GM19467 (cell line): ENCODE measurements around the gene CDH23.
A peak's percentile ranks its signal among the peaks of the same experiment; 100 is the strongest.

Experiments
- ATAC-seq: cut with Tn5 transposase; IDR thresholded peaks from one replicate; pipeline ENCODE4 v1.9.1; 2021; ENCODE audit warnings: mild to moderate bottlenecking, moderate library complexity; ENCODE audit not compliant: unreplicated experiment

CDH23 gene

DNA sequence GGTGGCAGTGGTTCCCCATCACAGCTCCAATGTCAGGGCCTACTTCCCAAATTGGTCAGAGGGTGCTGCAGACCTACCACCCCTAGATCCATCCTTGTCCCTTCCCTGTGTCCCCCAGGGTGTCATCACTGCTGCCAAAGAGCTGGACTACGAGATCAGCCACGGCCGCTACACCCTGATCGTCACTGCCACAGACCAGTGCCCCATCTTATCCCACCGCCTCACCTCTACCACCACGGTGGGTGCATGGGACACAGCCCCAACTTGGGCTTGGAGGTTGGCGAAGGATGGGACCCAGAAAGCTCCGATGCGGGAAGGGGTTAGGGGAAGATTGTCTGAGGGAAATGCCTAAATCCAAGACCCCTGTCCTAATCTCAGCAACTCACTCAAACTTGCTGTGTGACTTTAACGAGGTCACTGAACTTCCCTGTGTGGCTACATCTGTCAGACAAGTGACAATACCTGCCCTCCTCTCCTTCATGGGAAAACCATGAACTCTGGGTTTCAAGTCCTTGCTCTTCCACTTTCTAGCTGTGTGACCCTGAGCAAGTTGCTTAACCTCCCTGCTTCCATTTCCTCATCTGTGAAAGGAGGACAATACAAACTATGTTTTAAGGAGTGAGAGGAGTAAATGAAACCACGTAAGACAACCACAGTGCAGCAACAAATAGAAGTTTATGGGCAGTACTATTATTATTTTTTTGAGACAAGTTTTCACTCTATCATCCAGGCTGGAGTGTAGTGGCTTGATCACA lies 381.5 kb downstream of the CDH23 start:
- ATAC-seq, result no peak

DNA sequence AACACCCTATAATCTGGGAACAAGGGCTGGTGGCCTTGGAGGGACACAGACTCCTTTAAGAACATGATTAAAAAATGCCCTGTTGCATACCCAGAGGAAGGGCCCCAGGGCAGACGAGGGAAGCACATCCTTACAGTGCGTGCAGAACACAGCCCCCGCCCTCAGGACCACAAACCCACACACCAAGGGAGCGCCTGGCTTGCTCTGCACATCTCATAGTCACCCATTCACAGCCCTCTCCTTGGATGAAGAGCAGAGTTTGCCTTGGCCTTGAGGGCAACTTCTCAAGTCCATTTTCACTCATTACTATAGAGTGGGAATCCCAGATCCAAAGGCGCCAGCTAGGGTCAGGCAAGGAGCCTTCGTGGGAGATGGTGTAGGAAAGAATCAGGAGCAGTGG lies 382.9 kb downstream of the CDH23 start:
- no peak for ATAC-seq

DNA sequence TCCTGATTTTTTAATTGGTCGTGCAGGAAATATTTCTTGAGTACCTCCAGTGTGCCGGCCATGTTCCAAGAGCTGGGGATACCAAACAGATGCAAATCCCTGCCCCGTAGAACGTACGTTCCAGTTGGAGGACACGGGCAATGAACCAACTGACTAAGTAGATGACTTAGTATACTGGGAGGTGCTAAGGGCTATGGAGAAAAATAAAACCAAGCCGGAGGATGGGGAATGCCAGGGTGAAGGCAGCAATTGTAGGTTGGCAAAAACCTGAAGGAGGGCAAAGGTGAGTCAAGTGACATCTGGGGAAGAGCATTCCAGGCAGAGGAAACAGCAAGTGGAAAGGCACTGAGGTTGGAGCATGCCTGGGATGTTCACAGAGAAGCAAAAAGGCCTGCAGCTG lies 383.4 kb downstream of the CDH23 start:
- ATAC-seq, result no peak

DNA sequence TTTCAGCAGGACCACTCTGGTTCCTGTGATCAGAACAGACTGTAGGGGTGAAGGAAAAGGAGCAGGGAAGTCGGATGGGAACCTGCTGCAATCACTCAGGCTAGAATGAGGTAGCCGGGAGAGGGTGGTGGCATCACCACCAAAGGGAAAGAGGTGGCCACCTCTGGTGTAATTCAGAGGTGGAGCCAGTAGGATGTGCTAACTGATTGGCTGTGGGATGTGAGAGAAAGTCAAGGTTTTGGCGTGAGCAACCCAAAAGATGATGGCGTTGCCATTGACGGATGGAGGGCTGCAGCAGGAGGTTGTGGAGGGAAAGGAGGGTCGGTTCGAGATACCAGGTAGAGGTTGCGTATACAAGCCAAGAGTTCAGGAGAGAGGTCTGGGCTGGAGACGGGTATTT lies 384.0 kb downstream of the CDH23 start:
- no peak for ATAC-seq

DNA sequence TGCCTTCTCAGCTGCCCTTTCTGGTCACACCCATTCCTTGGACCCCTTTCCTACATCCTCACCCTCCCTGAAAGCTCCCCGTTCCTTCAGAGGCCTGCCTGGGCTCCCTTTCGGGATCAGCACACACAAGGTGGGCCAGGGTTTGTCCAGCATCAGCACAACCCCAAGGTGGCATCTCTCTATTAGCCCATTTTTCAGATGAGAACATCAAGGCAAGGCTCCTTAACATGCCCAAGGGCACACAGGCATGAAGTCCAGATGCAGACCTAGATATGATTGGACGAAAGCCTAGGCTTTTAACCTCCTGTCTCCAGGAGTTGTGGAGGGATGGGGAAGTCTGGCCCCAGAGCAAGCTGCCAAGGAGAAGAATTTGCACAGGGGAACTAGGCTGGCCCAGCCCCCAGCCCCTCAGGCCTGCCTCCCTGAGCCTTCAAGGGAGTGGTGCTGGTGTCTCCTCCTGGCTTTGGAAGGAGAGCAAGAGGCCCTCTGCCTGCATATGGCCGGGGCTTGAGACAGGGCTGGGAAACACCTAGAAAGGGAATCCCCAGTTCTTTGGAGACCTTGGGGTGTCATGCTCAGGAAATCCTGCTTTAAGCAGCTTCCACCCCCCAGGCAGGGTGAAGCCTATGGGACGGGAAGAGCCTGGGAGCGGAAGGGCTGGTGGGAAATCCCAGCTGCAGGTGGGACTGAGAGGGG lies 385.6 kb downstream of the CDH23 start:
- ATAC-seq, result no peak

DNA sequence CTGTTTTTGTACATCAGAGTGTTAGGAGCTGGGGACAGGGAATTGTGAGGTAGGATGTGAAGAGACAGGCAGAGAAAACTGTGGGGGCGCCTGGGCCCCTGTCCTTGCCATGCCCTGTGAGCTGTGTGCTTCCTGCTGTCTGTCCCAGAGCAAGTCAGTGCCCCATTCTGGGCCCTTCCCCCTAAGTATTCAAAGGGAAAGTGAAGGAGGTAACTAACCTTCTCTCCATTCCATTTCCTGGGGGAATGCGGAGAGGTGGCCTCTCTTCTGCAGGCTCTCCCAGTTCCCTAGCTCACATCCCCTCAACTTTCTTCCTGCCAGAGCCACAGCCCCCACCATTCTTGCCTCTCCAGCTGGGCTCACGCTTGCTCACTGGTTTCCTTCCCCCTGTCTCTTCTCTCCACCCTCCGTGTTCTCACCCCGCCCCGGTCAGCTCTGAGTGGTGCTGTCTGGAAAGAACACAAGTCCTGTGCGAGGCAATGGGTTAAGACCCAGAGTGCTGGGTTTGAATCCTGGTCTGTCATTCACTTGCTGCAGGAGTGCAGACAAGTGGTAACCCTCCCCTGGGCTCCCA lies 386.3 kb downstream of the CDH23 start:
- no peak for ATAC-seq

DNA sequence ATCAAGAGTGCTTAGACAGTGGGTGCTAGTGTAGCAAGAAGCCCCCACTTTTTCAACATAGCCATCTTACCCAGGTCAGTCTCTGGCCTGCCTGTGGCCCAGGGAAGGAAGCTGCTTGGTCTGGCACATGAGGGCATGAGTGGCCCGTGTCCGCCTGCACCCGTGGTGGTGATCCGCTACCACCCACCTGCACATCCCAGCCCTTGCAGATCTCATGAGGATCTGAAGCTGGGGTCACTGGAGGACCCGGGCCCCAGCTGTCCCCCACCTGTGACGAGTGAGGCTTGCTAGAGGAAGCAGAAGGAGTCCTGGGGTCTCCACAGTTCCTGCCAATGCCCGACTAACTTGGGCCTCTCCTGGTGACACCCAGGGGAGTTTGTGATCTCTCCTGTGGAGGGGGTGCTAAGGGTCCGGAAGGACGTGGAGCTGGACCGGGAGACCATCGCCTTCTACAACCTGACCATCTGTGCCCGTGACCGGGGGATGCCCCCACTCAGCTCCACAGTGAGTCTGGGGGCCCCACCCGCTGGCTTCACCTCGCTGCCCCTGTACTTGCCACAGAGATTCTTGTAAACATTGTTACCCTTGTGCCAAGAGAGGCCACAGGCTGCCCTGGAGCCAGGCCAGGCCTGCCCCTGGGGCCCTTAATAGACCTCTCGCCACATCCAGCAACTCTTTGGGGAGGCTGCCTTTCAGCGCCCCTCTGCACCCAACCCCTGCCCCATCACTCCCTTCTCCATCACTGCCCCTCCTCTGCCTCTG lies 387.4 kb downstream of the CDH23 start:
- ATAC-seq, result no peak

DNA sequence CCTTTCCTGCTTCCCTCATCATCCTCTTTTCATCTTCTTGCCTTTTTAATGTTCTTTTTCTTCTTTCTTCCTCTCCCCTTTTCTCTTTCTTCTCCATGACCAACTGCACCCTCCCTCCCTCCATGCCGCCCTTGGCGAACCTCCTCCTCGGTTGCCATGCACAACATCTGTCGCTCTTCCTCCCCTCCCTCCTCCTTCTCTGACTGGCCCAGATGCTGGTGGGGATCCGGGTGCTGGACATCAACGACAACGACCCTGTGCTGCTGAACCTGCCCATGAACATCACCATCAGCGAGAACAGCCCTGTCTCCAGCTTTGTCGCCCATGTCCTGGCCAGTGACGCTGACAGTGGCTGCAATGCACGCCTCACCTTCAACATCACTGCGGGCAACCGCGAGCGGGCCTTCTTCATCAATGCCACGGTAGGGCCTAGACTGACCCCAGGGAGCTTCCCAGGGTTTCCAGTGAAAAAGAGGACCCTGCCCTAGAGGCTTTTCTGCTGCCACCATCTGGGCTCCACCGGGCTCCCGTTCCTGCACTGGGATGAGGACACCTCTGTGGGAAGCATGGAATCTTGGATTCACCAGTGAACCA lies 388.1 kb downstream of the CDH23 start:
- no peak for ATAC-seq

DNA sequence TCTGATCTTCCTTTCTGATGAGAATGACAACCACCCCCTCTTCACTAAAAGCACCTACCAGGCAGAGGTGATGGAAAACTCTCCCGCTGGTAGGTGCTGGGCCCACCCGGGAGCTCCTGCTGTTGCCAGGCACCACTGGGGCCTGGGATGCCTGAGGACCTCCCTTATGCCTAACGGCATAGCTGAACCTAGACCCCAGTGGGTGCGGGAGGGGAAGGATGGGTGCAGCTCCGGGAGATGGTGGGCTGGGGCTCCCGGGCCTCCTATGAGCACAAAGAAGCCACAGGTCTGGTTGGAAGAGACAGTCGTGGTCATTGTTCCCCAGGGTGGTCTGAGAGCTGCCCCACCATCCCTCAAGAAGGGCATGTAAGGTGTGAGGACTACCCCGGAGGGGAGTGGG lies 392.2 kb downstream of the CDH23 start:
- ATAC-seq, result no peak

DNA sequence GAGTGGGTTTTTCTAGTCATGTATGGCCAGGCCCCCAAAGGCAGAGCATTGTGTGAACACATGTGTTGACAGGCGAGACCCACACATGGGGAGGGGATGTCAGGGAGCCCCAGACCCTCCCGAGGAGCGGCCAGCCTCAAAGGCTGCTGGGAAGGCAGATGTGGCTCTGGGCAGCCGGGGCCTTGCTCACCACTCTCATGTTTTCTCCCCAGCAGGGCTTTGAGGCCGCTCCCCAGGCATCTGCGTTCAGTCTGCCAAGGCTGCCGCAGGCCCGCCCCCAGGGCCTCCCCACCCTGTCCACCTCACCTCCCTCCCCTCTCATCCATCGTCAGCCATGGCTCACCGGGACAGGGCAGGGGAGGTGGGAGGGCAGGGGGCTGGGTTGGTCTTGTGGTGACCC lies 393.2 kb downstream of the CDH23 start:
- ATAC-seq, result no peak

DNA sequence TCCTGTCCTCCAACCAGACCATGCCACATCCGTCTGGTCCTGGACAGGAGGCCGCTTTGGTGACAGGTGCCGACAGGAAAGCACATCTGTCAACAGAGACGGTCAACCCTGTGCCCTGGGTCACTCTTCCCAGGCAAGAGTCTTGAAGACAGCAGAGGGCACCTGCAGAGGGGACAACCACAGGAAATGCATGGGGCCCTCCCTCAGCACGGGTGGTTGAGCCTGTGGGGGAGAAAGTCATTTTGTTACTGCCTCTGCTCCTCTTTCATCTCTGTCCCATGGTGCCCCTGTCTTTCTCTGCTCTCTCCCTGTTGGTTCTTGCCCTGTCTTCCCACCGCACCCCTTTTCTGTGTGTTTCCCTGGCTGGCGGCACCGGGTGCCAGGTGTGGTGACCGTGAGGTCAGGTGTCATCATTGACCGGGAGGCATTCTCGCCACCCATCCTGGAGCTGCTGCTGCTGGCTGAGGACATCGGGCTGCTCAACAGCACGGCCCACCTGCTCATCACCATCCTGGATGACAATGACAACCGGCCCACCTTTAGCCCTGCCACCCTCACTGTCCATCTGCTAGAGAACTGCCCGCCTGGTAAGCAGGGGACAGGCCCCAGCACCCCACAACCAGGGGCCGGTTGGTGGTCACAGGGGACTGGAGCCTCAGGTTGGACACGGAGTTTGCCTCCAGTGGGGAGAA lies 394.2 kb downstream of the CDH23 start:
- ATAC-seq, result no peak

DNA sequence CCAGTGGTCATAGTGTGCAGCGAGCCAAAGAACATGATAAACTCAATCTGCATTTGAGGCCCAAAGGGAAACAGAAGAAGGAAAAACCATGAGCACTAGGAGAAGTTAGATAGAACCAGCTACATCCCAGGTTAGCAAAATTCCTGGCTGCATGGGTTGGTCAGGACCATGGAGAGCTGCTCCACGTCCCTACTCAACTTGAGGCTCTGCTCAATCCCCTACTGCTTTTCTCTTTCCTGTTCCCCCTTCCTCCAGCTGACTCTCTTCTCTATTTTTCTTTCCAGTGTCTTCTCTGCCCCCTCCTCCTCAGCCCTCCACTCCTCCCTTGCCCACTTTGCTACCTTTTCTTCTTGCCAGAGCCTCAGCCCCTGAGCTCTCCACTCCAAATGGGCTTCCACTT lies 398.5 kb downstream of the CDH23 start:
- no peak for ATAC-seq

DNA sequence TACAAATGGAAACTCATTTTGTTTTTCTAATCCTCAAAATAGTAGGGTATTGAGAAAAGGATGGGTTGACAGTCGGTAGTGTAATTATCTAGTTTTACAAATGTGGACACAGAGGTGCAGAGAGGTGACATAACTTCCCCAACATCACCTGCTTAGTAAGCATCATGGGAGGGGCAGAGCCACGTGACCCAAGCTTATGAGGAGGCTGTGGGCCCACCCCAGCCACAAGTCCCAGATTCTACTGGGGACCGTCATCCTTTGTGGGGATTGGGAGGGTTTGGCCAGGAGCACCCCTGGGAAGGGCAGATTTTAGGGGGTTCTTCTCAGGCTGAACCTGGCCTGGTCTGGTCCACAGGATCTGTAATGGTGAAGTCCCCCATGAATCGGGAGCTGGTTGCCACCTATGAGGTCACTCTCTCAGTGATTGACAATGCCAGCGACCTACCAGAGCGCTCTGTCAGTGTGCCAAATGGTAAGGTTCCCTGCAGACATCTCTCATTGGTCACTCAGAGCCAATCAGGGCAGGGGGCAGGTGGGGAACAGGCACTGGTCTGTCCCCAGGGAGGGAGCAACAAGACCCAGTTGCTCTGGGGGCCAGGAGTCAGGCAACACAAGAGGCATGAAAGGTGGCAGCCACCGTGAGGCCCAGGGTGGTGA lies 400.2 kb downstream of the CDH23 start:
- no peak for ATAC-seq

DNA sequence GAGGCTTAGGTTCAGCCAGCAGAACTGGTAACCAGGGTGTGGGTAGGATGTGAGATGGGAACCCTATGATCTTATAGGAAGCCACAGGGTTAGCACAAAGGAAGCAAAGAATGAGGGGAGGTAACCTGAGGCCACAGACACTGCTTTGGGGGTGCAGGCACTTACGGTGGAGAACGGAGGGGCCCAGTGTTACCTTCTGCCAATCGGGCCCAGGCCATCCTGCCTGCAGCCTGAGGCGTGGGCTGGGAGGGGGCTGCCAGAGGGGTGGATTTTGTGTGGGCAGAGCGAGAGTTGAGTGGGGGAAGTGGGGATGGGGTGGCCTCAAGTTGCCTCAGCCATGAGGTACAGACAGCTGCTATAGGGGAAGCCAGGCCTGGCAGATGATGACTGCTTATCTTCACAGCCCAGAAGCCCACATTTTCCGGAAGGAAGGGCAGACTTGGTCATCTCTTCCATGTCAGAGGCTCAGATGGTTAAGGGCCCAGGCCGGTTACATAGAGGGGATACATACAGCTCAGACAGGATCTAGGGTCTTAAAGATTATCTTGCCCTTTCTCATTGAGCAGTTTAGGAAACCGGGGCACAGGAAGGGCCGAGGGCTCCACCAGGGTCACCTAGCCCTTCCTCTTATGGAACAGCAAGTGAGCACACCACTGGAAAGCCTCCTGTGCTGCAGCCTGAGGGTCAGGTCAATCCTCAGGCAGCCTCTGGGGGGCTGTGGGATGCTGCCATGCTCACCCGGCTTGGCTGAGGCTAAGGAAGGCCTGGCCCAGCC lies 401.0 kb downstream of the CDH23 start:
- no peak for ATAC-seq

DNA sequence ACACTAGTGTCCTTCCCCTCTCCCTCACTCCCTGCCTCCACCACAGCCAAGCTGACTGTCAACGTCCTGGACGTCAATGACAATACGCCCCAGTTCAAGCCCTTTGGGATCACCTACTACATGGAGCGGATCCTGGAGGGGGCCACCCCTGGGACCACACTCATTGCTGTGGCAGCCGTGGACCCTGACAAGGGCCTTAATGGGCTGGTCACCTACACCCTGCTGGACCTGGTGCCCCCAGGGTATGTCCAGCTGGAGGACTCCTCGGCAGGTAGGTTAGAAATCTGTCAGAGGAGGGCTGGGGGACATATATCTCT lies 401.5 kb downstream of the CDH23 start:
- no peak for ATAC-seq

DNA sequence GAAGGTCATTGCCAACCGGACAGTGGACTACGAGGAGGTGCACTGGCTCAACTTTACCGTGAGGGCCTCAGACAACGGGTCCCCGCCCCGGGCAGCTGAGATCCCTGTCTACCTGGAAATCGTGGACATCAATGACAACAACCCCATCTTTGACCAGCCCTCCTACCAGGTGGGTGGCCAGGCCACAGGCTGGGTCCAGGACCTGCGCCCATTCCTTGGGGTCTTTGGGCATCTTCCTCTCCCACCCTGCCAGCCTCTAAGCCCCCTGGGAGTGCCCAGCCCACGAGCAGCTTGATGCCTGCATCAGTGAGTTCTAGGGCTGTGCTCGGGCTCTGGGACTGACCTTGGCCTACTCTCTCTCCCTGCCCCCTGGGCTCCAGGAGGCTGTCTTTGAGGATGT lies 402.4 kb downstream of the CDH23 start:
- ATAC-seq, result no peak

DNA sequence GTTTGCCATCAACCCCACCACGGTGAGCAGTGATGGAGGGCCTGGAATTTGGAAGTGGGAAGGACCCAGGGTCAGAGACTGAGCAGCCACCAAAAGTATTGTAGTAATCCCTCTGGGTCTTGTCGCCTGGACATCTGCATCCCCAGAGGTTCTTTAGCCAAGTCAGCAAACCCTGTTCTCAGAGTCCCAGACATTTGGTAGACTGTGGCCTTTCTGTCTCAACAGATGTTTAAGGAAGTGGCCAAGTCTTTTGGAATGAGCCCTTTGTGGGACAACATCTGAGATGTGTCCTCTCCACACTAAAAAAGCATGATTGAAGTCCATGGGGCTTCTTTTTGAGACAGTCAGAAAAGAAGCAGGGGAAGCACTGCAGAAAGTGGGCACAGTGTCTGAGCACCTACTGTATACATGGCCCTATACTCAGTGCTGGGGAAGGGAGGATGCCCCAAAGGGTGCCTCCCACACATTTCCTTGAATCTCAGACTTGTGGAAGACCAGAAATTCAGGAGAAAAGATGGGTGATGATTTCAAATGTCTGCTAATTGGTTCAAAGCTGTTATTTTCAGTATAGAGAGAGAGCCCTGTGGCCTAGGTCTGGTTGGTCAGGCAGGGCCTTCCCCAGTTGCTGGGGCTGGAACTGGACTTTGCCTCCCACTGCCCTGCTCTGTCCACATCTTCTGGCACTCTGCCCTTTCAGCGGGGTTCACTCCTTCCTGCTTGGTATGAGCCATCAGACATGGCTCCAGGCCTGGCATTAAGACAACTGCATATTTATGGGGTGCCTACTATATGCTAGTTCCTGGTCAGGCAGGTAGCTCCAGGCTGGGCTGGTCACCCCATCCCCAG lies 403.1 kb downstream of the CDH23 start:
- no peak for ATAC-seq

DNA sequence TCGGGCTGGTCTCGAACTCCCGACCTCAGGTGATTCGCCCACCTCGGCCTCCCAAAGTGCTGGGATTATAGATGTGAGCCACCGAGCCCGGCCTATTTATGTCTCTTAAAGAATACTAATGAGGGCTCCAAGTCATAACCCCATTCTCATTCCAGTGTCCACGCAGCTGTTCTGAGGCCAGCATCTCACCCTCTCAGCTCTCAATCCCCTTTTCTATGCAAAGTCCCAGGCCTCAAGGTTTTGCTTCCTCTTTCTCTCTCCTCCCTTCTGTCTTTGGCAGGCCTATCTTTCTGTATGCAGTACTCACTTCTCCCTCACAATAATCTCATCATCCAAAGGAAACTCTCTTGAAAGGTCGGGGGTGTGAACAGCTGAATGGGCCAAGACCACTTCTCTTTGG lies 404.6 kb downstream of the CDH23 start:
- peak; percentile 83 for ATAC-seq

DNA sequence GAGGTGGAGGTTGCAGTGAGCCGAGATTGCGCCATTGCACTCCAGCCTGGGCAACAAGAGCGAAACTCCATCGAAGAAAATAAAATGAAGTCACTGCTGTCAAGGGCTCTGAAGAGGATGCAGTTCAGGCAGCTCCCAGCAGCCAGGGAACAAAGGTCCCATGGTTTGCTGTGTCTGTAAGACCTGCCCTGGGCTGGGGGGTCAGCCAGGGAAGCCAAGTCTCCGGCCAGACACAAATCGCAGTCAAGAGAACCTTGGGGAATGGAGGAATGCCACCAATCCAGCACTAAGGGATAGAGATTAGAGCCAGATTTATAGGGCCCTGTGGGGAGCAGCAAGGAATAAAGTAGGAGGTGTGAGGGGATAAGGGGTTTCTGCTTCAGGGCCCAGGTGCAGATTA lies 405.5 kb downstream of the CDH23 start:
- no peak for ATAC-seq
